ENCODE data around the gene TMEM50B. TPM values are rescaled to one million over a fixed set of nuclear protein-coding genes. Genes with fewer than 3 reads are reported as not detected.

The TMEM50B gene
- total and polyA plus RNA-seq, 2 of the 8 experiments (the other 6 are each of a cell fraction or from before 2014, with no cell fraction given), result 16.8 to 20.5 TPM

DNA sequence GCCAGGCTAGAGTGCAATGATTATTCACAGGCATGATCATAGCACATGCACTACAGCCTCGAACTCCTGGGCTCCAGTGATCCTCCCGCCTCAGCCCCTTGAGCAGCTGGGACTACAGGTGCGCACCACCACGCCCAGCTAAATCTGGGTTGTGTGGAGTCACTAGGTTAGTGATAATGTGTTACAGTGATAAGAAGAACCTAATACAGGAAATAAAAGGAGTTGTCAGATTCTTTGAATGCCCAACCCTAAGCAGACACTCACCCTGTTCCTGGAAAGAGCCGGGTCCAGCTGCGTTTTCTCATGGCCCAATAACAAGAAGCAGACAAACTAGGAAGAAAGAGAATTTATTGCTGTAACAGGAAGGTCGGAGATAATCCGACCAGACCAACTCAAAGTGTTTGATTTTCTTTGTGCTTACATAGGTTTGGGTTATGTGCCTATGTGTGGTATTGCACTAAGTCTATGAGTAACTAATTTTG is 67.8 kb downstream of the TMEM50B start:
- Histone ChIP-seq H3K4me3 (ENCODE audit: extremely low read depth in 1 of 4, insufficient read depth in 2 of 4, low read depth in 3 of 4, low read length in 4 of 4) (no peak overlapping the region), H3K4ac (replicated peaks; ENCODE audit: insufficient read length, low read depth, low read length) (no peak overlapping the region), H3K4me2 (ENCODE audit: insufficient read depth in 1 of 2, low read depth in 2 of 2, low read length in 2 of 2) (no peak overlapping the region), H2AFZ (ENCODE audit: low read length) (no peak overlapping the region), H3K14ac (ENCODE audit: insufficient read length) (no peak overlapping the region), H3K4me1 (replicated peaks in 1 of 4; ENCODE audit: control insufficient read depth in 3 of 4, insufficient read depth in 4 of 4, low read length in 3 of 4) (peaks cover 4 to 13% (median 7%) of the 10 kb centered on the region in 4 experiments; a peak in 6 of 7 replicates), H2BK15ac (ENCODE audit: low read length) (no peak overlapping the region), H2AK5ac (ENCODE audit: low read depth, low read length) (no peak overlapping the region), H3K23me2 (ENCODE audit: low read depth, low read length) (no peaks in the 10 kb centered on the region), H3K79me1 (ENCODE audit: low read depth, low read length) (peaks cover 12% of the 10 kb centered on the region), H3K56ac (replicated peaks; ENCODE audit: insufficient read length, low read depth, low read length) (no peak overlapping the region), H4K5ac (ENCODE audit: insufficient read length, low read depth, low read length) (no peak overlapping the region), H3K27ac (ENCODE audit: low read depth, low read length) (no peak overlapping the region), H3K18ac (ENCODE audit: extremely low read depth, low read length) (no peak overlapping the region), H2BK120ac (replicated peaks; ENCODE audit: low read depth, low read length) (no peak overlapping the region), H4K91ac (replicated peaks; ENCODE audit: insufficient read length, low read length) (no peak overlapping the region), H3K9me3 (ENCODE audit: insufficient read depth in 2 of 2, low read depth in 1 of 2, low read length in 1 of 2) (no peaks in the 10 kb centered on the region), H3K9ac (replicated peaks in 1 of 4; ENCODE audit: extremely low read depth in 1 of 4, low read depth in 3 of 4, low read length in 3 of 4) (no peak overlapping the region), H2BK12ac (ENCODE audit: low read depth, low read length) (no peak overlapping the region), H4K20me1 (replicated peaks in 1 of 2; ENCODE audit: control insufficient read depth in 1 of 2, insufficient read depth in 2 of 2, low read length in 2 of 2) (peaks cover 5 to 7% of the 10 kb centered on the region in 2 experiments), H3K36me3 (ENCODE audit: control insufficient read depth in 2 of 4, insufficient read depth in 4 of 4, low read length in 3 of 4) (peaks cover 3 to 13% (median 9%) of the 10 kb centered on the region in 4 experiments; a peak in 5 of 8 replicates), H4K8ac (ENCODE audit: extremely low read depth, insufficient read depth, low read length) (no peak overlapping the region), H3K27me3 (replicated peaks in 1 of 4; ENCODE audit: control insufficient read depth in 3 of 4, extremely low read depth in 1 of 4, insufficient read depth in 3 of 4, low read length in 3 of 4) (no peaks in the 10 kb centered on the region), H3K23ac (ENCODE audit: insufficient read length) (no peak overlapping the region), H3K79me2 (ENCODE audit: control insufficient read depth in 1 of 2, insufficient read depth in 2 of 2, low read length in 2 of 2) (peaks cover 4 to 78% of the 10 kb centered on the region in 2 experiments), H2BK20ac (ENCODE audit: low read length) (no peak overlapping the region), H2BK5ac (ENCODE audit: low read depth, low read length) (no peak overlapping the region)
- POLR2A ChIA-PET (ENCODE audit: partially characterized antibody), result interaction anchor here (0.6 to 1.1 kb wide), 3 partner anchors 10 to 365 kb away, joined by 3 to 4 read pairs (median 3); no protein-coding TSS in a partner anchor
- TF ChIP-seq CBX5 (IDR thresholded peaks at IDR 0.05; ENCODE audit: low read depth, low read length), result no peak
- no peak for TF ChIP-seq GTF2F1 (IDR thresholded peaks at IDR 0.05; ENCODE audit: borderline replicate concordance, low read depth, low read length)
- TF ChIP-seq CHD2 (IDR thresholded peaks at IDR 0.05; ENCODE audit: low read length), result no peak
- no peak for TF ChIP-seq CHD1 (IDR thresholded peaks at IDR 0.05; ENCODE audit: low read depth, low read length)
- no peak for TF ChIP-seq SP2 (IDR thresholded peaks at IDR 0.05; ENCODE audit: low read length)
- TF ChIP-seq YY1 (IDR thresholded peaks at IDR 0.05; ENCODE audit: low read depth, low read length), result no peak
- TF ChIP-seq NRF1 (IDR thresholded peaks at IDR 0.05; ENCODE audit: low read depth, low read length), result no peak
- no peak for TF ChIP-seq JUN (IDR thresholded peaks at IDR 0.05; ENCODE audit: low read depth, low read length)
- no peak for TF ChIP-seq GABPA (IDR thresholded peaks at IDR 0.05; ENCODE audit: borderline replicate concordance, insufficient read depth, low read length)
- no peak for TF ChIP-seq NANOG (IDR thresholded peaks at IDR 0.05; ENCODE audit: insufficient read depth, low read depth, low read length, poor library complexity, severe bottlenecking)
- TF ChIP-seq SP4 (IDR thresholded peaks at IDR 0.05; ENCODE audit: low read length), result no peak
- no peak for TF ChIP-seq JUND (IDR thresholded peaks at IDR 0.05; ENCODE audit: low read length)
- no peak for TF ChIP-seq SIN3A (conservative IDR thresholded peaks at IDR 0.05 in 1 of 2, IDR thresholded peaks at IDR 0.05 in 1 of 2; ENCODE audit: low read depth in 1 of 2, low read length in 2 of 2)
- TF ChIP-seq MAFK (IDR thresholded peaks at IDR 0.05; ENCODE audit: low read depth, low read length), result no peak
- no peak for TF ChIP-seq TAF1 (IDR thresholded peaks at IDR 0.05; ENCODE audit: low read depth, low read length)
- 90% methylated on average over 8 of the region's 8 CpGs; no CpG with 5 or more reads in 1 of the 2 experiments for WGBS, 2 experiments (ENCODE audit: extremely low coverage in 1 of 2, insufficient coverage in 1 of 2, insufficient read length in 1 of 2, insufficient replicate concordance in 2 of 2, low coverage in 1 of 2, low lambda C conversion rate in 2 of 2, missing lambda C conversion rate in 1 of 2)
- CTCF ChIA-PET (ENCODE audit: partially characterized antibody), result interaction anchor here (0.6 to 1.2 kb wide), 3 partner anchors 27 to 184 kb away, joined by 3 read pairs; no protein-coding TSS in a partner anchor
- no peak for DNase-seq (ENCODE audit: low read depth in 1 of 2, low spot score in 2 of 2)
- FAIRE-seq, result no peak
